Endothelial cell of hepatic sinusoid (primary cell): ENCODE results near the gene MRM2.

Source experiments
- in situ Hi-C: cut with HindIII; loops from 2 replicates; pipeline ENCODE4 v1.10.0; 2017; ENCODE audit warnings: low sequenced_read_pairs

MRM2 gene

DNA sequence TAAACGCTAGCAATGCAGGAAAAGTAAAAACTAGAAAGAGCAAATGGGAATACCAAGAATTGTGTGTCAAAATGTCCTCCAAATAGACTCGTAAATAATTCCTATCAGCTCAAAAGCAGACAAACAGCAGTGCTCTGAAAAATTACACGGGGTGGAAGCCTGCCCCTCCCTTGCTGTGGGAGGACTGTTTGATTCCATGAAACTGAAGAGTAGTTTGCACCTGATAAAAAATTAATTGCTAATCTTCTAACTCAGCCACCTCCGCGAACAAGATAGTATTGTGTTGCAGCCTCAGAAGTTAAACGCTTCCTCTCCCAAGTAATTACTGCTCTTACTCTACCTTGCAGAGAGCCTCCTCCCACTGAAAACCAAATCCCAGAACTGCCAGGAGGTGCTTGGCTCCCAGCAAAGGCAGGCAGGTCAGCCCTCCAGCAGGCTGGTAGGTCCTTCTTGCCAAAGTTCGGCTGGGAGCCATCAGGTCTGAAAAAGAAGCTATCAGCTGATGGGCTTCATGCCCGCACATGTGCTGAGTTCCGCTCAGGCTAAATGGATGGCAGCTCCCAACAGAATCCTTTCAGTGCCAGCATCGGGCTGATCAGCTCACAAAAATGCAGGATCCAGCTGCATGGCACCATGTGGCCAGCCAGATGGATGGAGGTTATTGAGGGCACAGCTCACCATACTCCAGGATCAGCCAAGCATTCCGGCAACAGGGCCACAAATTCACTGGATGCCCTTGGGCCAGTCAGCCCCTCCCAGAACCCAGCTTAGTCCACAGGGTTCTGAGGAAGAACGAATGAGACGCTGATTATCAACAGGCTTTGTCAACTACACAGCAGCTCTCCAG, 46.4 kb downstream of the MRM2 start:
- in situ Hi-C loops: loop anchor here (25.0 kb wide), 1 partner anchor 167 kb away; the partner anchor contains the start of gene EIF3B

DNA sequence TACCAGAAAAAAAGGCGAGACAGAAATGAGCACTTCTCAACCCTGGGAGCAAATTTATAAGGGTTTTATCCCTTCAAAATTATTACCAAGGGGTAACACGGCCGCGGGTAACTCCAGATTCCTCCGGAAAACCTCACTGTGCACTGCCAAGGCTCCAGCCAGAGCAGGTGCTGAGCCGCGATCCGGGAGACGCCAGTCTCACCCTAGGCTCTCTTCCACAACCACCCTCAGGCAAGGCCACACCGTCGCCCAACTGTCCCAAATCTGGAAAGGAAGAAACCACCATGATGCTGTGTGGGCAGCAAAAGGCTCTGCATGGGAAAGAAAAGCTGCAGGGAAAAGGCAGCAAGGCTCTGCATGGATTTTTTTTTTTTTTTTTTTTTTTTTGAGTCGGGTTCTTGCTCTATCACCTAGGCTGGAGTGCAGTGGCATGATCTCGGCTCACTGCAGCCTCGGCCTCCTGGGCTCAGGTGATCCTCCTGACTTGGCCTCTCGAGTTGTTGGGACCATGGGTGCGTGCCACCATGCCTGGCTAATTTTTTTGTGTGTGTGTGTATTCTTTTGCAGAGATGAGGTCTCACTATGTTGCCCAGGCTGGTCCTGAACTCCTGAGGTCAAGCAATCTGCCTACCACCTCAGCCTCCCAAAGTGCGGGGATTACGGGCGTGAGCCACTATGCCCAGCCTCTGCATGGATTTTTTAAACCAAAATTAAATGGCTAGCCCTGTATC, 48.3 kb downstream of the MRM2 start:
- in situ Hi-C loops: loop anchor here (25.0 kb wide), 1 partner anchor 169 kb away; the partner anchor contains the start of gene EIF3B

DNA sequence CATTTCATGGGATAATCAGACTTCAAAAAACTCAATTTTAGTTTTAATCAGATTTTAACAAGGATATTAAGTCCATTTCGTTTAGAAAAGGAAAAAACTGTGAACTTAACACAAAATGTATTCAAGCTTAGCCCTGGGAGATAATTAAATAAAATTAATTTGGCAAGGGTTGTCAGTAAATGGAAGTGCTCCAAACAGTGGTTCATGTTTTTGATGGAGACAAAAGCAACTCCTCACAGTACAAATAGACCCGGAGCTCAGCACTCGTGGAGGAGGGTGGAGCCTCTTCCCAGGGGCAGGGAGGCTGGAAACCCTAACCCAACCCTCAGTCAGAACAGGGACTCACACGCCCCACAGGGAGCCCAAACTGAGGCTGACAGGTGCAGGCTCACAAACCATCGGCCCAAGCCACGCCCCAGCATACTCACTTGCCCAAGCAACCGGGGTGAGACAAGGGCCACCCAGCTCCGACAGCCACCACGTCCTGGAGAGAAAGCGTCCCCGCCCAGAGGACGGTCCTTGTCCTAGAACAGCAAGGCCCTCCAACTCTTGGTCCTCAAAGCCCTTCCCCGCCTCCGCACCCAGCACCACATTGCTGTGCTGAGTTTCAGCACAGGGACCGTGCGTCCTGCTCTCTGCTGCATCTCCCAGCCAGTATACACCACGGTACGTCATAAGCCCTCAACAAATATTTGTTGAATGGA, 49.0 kb downstream of the MRM2 start:
- in situ Hi-C loops: loop anchor here (25.0 kb wide), 1 partner anchor 169 kb away; the partner anchor contains the start of gene EIF3B

DNA sequence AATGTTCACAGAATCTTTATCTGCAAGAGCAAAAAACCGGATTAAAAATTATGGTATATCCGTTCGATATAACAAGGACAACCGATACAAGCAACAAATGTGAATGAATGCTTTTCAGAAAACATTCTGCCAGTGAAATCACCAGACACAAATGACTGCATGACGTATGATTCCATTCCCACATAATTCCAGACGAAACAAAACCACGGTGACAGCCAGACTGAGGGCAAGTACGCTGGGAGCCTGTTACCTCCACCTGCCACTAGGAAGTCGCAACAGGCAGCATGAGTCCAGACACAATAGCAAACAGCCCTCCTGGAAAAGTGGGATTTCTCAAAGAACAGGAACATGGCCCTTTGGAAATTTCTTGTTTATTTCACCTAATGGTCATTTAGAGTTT, 51.0 kb downstream of the MRM2 start:
- in situ Hi-C loops: loop anchor here (25.0 kb wide), 1 partner anchor 171 kb away; the partner anchor contains the start of gene EIF3B

DNA sequence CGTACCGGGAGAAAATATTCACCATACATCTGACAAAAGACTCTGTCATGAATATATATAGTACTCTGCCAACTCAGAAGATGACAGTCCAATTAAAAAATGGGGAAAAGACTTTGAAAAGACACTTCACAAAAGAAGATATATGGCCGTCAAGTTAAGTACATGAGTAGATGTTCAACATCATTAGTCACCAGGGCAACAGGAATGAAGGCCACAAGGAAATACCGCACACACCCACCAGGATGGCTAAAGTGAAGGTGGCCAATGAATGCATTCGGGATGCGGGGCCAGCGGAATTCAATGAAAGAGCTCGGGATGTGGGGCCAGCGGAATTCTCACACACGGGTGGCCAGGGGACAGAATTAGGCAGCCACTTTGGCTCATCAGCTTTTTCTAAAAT, 51.5 kb downstream of the MRM2 start:
- in situ Hi-C loops: loop anchor here (25.0 kb wide), 1 partner anchor 172 kb away; the partner anchor contains the start of gene EIF3B

DNA sequence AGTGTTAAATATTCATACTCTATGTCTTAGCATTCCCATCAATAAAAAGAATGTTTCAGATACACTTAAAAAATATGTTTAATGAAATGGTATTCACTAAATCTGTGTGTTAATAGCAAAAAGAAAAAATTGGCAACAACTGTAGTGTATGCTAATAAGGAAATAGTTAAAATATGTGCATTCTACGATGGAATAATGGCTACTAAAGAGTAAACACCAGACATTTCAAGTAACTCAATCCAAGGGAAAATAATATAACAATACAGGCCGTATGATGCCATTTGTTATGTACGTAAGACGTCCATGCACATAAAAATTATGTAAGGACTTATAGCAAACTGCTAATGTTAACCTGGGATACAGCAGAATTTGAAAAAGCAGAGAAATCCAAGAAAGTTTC, 55.8 kb downstream of the MRM2 start:
- in situ Hi-C loops: loop anchor here (25.0 kb wide), 1 partner anchor 176 kb away; the partner anchor contains the start of gene EIF3B

DNA sequence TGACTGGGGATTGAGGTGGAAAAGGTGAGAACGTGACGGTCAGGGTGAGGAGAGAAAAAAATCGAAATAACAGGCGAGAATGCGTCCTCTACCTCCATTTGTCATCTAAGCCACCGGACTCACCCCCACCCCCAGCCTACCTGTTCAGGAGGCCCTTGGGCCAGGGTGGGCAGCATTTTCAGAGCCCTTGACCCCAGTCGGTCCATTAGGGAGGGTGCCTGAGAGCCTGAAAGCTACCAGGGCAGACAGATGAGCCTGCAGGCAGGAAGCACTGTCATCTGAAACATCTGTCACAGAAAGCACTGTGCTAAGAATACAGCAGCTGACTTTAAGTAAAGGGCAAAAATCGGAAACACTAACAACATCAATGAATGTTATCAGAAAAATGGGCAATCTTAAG, 56.3 kb downstream of the MRM2 start:
- in situ Hi-C loops: loop anchor here (25.0 kb wide), 1 partner anchor 177 kb away; the partner anchor contains the start of gene EIF3B
